GOT3 (cell line): ENCODE measurements around the gene NOTCH2.
"Not testable (repeated sequence)": the region's sequence is repeated elsewhere in the genome, so short reads cannot be mapped to it uniquely, and the experiment has no call there.

ENCODE experiments used
- DNase-seq: peaks from one replicate; lab custom pipeline; 2025; ENCODE audit warnings: mixed read lengths; lab: John Stamatoyannopoulos, UW

NOTCH2 gene

GRCh38 chr1:120069067-120069919 lies at the start of gene NOTCH2:
NOTCH2 (minus strand) TSS chr1:120069662; CDS start chr1:120069406, 256 bp downstream.
- DNase-seq: peak; percentile 36

GRCh38 chr1:120117371-120118177 lies 48.1 kb upstream of the NOTCH2 start:
- DNase-seq: not testable (repeated sequence)

GRCh38 chr1:120116094-120116493 lies 46.6 kb upstream of the NOTCH2 start:
- DNase-seq: not testable (repeated sequence)

GRCh38 chr1:120113134-120113533 lies 43.7 kb upstream of the NOTCH2 start:
- DNase-seq: not testable (repeated sequence)

GRCh38 chr1:120112212-120112611 lies 42.8 kb upstream of the NOTCH2 start:
- not testable (repeated sequence) for DNase-seq

GRCh38 chr1:120111771-120112170 lies 42.3 kb upstream of the NOTCH2 start:
- not testable (repeated sequence) for DNase-seq

GRCh38 chr1:120111008-120111407 lies 41.5 kb upstream of the NOTCH2 start:
- DNase-seq: not testable (repeated sequence)

- DNase-seq: not testable (repeated sequence)
Measured at GRCh38 chr1:120109656-120110055, 40.2 kb upstream of the NOTCH2 start.

GRCh38 chr1:120109180-120109579 lies 39.7 kb upstream of the NOTCH2 start:
- DNase-seq: not testable (repeated sequence)

- not testable (repeated sequence) for DNase-seq
Measured at GRCh38 chr1:120105288-120105687, 35.8 kb upstream of the NOTCH2 start.

- DNase-seq: not testable (repeated sequence)
Measured at GRCh38 chr1:120103768-120104167, 34.3 kb upstream of the NOTCH2 start.

GRCh38 chr1:120101593-120101992 lies 32.1 kb upstream of the NOTCH2 start:
- DNase-seq: not testable (repeated sequence)

GRCh38 chr1:120100590-120100989 lies 31.1 kb upstream of the NOTCH2 start:
- not testable (repeated sequence) for DNase-seq

GRCh38 chr1:120098986-120099759 lies 29.7 kb upstream of the NOTCH2 start:
- not testable (repeated sequence) for DNase-seq

GRCh38 chr1:120096981-120097545 lies 27.6 kb upstream of the NOTCH2 start:
- DNase-seq: not testable (repeated sequence)

GRCh38 chr1:120093548-120094181 lies 24.2 kb upstream of the NOTCH2 start:
- DNase-seq: not testable (repeated sequence)

GRCh38 chr1:120092232-120093218 lies 23.1 kb upstream of the NOTCH2 start:
- not testable (repeated sequence) for DNase-seq

GRCh38 chr1:120090830-120091229 lies 21.4 kb upstream of the NOTCH2 start:
- DNase-seq: not testable (repeated sequence)

- DNase-seq: not testable (repeated sequence)
Measured at GRCh38 chr1:120087959-120088358, 18.5 kb upstream of the NOTCH2 start.

GRCh38 chr1:120069920-120070214 lies 405 bp upstream of the NOTCH2 start:
- DNase-seq: not testable (repeated sequence)
